Measurements from ENCODE around the gene ST8SIA1.

- TF ChIP-seq CTCF (IDR thresholded peaks at IDR 0.05) = no peak
- no peak for TF ChIP-seq POLR2A (IDR thresholded peaks at IDR 0.05)
Measured at GRCh38 chr12:22284871-22285270, 49.6 kb downstream of the ST8SIA1 start.

Data from body of pancreas (tissue), 4 donors.